HEK293 (cell line): Measurements from ENCODE around the gene PHACTR2.

Source experiments
- CTCF ChIP-seq: fragments of 450-650 bp; formaldehyde crosslinking; IDR thresholded peaks from 2 replicates; pipeline ENCODE4 v1.5.1; 2016; ENCODE audit warnings: missing biosample characterization, missing genetic modification characterization
- GLI4 ChIP-seq: fragments of 450-650 bp; formaldehyde crosslinking; IDR thresholded peaks from 2 replicates; pipeline ENCODE4 v1.5.1; 2016; ENCODE audit warnings: missing biosample characterization, missing genetic modification characterization
- SP7 ChIP-seq: fragments of 450-650 bp; formaldehyde crosslinking; IDR thresholded peaks from 2 replicates; pipeline ENCODE4 v1.5.1; 2016; ENCODE audit warnings: missing biosample characterization, missing genetic modification characterization
- ZFP41 ChIP-seq: fragments of 450-650 bp; formaldehyde crosslinking; IDR thresholded peaks from 2 replicates; pipeline ENCODE4 v1.5.1; 2016; ENCODE audit warnings: missing biosample characterization, missing genetic modification characterization, borderline replicate concordance
- ZNF362 ChIP-seq: fragments of 450-650 bp; formaldehyde crosslinking; IDR thresholded peaks from 2 replicates; pipeline ENCODE4 v1.5.1; 2016; ENCODE audit warnings: missing biosample characterization, missing genetic modification characterization
- ZNF366 ChIP-seq: fragments of 450-650 bp; formaldehyde crosslinking; conservative IDR thresholded peaks from 2 replicates; pipeline ENCODE4 v1.5.1; 2016; ENCODE audit warnings: missing biosample characterization, missing genetic modification characterization
- ZNF629 ChIP-seq: fragments of 450-650 bp; formaldehyde crosslinking; IDR thresholded peaks from 2 replicates; pipeline ENCODE4 v1.5.1; 2017; ENCODE audit warnings: missing biosample characterization, missing genetic modification characterization

DNA sequence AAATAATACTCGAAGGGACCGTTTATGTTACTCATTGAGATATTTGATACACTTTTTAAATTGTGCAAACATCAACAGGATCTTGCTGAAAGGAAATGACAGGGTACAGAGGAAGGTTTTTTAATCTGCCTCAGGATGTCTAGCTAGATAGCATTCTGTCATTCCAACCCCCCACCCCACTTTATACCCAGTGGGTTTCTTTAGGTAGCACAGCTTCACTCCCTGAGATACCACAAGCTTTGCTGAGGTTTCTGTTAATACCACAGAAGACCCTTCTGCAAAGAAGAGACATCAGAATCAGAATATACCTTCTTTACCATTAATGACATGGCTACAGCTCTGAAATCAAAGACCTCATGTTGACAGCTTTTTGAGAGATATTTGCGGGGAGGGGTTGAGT, 1.3 kb downstream of the PHACTR2 start:
- TF ChIP-seq CTCF (no peak), ZNF362 (tag by site-specific recombination) (no peak), SP7 (tag by site-specific recombination) (no peak), ZFP41 (tag by site-specific recombination) (no peak), ZNF366 (tag by site-specific recombination) (no peak), GLI4 (tag by site-specific recombination) (no peak), ZNF629 (tag by site-specific recombination) (no peak)
